Astrocyte of the spinal cord (primary cell): ENCODE measurements around the gene PHTF2.

ENCODE experiments used
- DNase-seq: peaks from one replicate; pipeline ENCODE4 v3.0.0; 2011; ENCODE audit warnings: low read depth, low spot score
- H3K4me3 ChIP-seq: 2 replicates; pipeline ENCODE4 v1.5.1; 2011; ENCODE audit warnings: low read depth, mild to moderate bottlenecking, low read length, moderate library complexity
- in situ Hi-C: cut with HindIII; loops from 2 replicates; pipeline ENCODE4 v1.10.0; 2017; ENCODE audit warnings: low sequenced_read_pairs
- TF ChIP-seq, protein P1 (sequence below): IDR thresholded peaks from 2 replicates; pipeline ENCODE4 v1.5.1; 2012; ENCODE audit warnings: low read depth, mild to moderate bottlenecking, low read length, inconsistent platforms

The PHTF2 gene

DNA sequence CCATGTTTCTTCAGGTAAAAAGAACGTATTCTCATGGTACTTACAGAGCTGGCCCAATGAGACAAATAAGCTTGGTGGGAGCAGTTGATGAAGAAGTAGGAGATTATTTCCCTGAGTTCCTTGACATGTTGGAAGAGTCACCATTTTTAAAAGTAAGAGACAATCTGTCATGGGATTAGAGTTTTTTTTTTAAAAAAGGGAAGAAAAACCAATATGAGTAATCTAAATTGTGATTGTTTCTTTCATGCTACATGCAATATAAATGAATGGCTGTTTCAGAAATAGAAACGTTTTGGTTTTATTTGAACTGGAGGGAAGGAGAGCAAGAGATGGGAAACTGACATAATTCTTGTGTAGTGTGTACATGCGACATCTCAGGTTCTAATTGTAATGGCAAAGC lies 33.1 kb upstream of the PHTF2 start:
- DNase-seq = no peak
- in situ Hi-C loops = no loop called here
- TF ChIP-seq, protein P1, sequence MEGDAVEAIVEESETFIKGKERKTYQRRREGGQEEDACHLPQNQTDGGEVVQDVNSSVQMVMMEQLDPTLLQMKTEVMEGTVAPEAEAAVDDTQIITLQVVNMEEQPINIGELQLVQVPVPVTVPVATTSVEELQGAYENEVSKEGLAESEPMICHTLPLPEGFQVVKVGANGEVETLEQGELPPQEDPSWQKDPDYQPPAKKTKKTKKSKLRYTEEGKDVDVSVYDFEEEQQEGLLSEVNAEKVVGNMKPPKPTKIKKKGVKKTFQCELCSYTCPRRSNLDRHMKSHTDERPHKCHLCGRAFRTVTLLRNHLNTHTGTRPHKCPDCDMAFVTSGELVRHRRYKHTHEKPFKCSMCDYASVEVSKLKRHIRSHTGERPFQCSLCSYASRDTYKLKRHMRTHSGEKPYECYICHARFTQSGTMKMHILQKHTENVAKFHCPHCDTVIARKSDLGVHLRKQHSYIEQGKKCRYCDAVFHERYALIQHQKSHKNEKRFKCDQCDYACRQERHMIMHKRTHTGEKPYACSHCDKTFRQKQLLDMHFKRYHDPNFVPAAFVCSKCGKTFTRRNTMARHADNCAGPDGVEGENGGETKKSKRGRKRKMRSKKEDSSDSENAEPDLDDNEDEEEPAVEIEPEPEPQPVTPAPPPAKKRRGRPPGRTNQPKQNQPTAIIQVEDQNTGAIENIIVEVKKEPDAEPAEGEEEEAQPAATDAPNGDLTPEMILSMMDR = no peak
- H3K4me3 ChIP-seq = no peak overlapping the region

DNA sequence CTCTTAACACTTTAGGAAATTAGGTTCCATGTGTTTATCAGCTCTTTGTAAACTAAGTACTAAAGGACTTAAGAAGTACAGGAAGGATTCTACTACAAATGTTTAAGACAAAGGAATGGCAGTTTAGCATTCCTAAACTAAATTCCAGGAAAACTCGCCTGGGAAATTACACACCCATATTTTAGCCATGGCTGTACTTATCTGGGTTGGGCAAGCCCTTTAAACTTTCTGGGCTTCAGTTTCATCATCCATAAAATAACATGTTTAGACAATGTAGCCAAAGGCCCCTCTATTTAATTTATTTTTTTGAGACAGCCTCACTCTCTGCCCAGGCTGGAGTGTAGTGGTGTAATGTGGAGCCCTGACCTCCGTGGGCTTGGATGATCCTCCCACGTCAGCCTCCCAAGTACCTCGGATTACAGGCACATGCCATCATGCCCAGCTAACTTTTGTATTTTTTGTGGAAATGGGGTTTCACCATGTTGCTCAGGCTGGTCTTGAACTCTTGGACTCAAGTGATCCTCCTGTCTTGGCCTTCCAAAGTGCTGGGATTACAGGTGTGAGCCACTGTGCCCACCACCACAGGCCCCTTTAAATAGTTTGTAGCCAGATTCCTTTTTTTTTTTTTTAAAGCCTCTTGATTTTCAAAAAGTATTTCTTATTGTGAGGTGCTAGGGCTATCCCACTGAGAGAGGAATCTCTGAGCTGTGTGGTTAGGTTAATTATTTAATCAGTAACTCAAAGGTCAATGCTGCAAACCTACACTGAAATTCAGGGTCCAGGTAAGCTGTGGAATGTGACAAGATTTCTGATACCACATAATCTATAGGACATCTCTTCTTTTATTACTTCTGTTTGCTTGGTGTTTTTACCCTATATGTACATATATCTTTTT lies 32.4 kb upstream of the PHTF2 start:
- TF ChIP-seq, protein P1 = no peak
- DNase-seq = no peak
- in situ Hi-C loops = no loop called here
- no peak overlapping the region for H3K4me3 ChIP-seq

DNA sequence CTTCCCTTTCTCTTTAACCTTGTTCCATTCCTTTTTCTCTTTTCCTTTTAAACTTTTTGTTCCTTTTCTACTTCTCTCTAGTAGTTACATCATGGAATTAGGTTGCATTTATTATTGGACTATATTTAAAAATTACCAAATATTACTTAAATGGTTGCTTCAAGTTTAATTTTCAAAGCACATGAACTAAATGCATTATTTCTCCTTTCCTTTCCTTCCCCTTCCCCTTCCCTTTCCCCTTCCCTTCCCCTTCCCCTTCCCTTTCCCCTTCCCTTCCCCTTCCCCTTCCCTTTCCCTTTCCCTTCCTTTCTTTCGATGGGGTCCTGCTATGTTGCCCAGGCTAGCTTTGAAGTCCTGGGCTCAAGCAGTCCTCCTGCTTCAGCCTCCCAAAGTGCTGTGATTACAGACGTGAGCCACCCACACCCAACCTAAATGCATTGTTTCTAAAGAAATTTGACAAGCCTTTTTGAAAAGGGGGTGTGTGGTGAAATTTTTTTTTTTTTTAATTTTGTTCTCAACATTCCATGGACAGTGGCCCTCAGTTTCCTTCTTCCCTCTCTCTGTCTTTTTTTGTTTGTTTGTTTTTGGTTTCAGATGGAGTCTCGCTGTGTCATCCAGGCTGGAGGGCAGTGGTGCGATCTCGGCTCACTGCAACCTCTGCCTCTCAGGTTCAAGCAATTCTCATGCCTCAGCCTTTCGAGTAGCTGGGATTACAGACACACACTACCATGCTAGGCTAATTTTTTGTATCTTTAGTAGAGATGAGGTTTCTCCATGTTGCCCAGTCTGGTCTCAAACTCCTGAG lies 31.6 kb upstream of the PHTF2 start:
- in situ Hi-C loops = no loop called here
- TF ChIP-seq, protein P1 = no peak
- DNase-seq = no peak
- no peak overlapping the region for H3K4me3 ChIP-seq

DNA sequence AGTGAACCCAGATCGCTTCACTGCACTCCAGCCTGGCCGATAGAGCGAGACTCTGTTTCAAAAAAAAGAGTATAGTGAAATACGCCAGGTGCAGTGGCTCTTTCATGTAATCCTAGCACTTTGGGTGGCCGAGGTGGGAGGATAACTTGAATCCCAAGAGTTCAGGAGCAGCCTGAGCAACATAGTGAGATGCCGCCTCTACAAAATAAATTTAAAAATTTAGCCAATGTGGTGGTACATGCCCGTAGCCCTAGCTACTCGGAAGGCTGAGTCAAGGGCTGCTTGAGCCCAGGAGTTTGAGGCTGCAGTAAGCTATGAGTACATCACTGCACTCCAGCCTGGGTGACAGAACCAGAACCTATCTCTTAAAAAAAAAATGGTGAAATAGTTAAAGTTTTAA lies 28.3 kb upstream of the PHTF2 start:
- TF ChIP-seq, protein P1 = no peak
- in situ Hi-C loops = no loop called here
- H3K4me3 ChIP-seq = no peak overlapping the region
- no peak for DNase-seq

DNA sequence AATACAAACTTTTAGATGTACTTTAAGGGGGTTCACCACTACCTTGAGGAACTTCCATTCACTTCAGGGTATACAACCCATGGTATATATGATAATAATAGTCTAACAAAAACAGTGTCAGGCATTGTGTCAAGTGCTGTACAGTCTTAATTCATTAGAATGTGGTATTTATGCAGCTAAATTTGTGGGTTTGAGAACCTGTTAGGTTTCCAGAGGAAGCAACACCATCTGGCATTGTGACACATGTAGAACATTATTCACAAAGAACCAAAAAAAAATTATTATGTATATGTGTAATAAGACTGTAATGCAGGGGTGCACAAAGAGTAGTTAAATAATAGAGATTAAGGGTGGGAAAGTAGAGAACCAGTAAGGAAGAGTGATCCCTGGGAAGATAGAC lies 26.7 kb upstream of the PHTF2 start:
- TF ChIP-seq, protein P1 = no peak
- no peak for DNase-seq
- in situ Hi-C loops = no loop called here
- no peak overlapping the region for H3K4me3 ChIP-seq

DNA sequence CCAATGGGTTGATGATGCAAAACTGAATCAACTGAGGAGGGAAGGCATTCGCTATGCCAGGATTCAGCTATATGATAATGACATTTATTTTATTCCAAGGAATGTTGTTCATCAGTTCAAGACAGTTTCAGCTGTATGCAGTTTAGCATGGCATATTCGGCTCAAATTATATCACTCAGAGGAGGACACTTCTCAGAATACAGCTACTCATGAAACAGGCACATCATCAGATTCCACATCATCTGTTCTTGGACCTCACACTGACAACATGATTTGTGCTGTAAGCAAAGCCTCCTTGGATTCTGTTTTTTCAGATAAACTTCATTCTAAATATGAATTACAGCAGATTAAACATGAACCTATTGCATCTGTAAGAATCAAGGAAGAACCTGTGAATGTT lies 20.0 kb upstream of the PHTF2 start:
- in situ Hi-C loops = no loop called here
- TF ChIP-seq, protein P1 = no peak
- DNase-seq = no peak
- no peak overlapping the region for H3K4me3 ChIP-seq
